ENCODE data around the gene GFRA4.
A peak's percentile ranks its signal among the peaks of the same experiment; 100 is the strongest.

The GFRA4 gene

GRCh38 chr20:3663031-3663701 lies at the start of gene GFRA4:
TSS of gene GFRA4 (minus strand) at chr20:3663399. CDS start at chr20:3663399, 0 bp downstream.
- H3K9me3 ChIP-seq (ENCODE audit: control insufficient read depth, low read length), result no peaks in the 10 kb centered on the region
- H3K4me1 ChIP-seq (ENCODE audit: control insufficient read depth, insufficient read depth, low read length), result no peaks in the 10 kb centered on the region
- H3K36me3 ChIP-seq (ENCODE audit: control insufficient read depth, insufficient read depth, low read length, severe bottlenecking), result no peaks in the 10 kb centered on the region
- no peak within 1 kb of the TSS for H3K4me3 ChIP-seq (ENCODE audit: low read length)
- peaks cover 38% of the 10 kb centered on the region for H3K27me3 ChIP-seq (replicated peaks; ENCODE audit: control insufficient read depth, insufficient read depth, low read length)
- no peak for DNase-seq (ENCODE audit: low read depth)
- no peak within 1 kb of the TSS for H3K9ac ChIP-seq (ENCODE audit: low read length)

GRCh38 chr20:3712279-3712873 lies 49.2 kb upstream of the GFRA4 start, which contains the start of gene SIGLEC1:
TSS of gene SIGLEC1 (minus strand) at chr20:3712600. CDS start at chr20:3707128, 5,472 bp downstream.
- Histone ChIP-seq H3K9ac (ENCODE audit: low read length) (peak within 1 kb of the TSS; percentile 25), H3K4me1 (ENCODE audit: control insufficient read depth, insufficient read depth, low read length) (peaks cover 17% of the 10 kb centered on the region), H3K9me3 (ENCODE audit: control insufficient read depth, low read length) (no peaks in the 10 kb centered on the region), H3K4me3 (ENCODE audit: low read length) (no peak within 1 kb of the TSS), H3K27me3 (replicated peaks; ENCODE audit: control insufficient read depth, insufficient read depth, low read length) (no peaks in the 10 kb centered on the region), H3K36me3 (ENCODE audit: control insufficient read depth, insufficient read depth, low read length, severe bottlenecking) (no peaks in the 10 kb centered on the region)
- DNase-seq (ENCODE audit: low read depth), result no peak

- no peak for DNase-seq (ENCODE audit: low read depth)
- no peaks in the 10 kb centered on the region for H3K36me3 ChIP-seq (ENCODE audit: control insufficient read depth, insufficient read depth, low read length, severe bottlenecking)
- H3K9ac ChIP-seq (ENCODE audit: low read length), result peak overlapping the region; percentile 25
- H3K4me3 ChIP-seq (ENCODE audit: low read length), result no peak overlapping the region
- peaks cover 23% of the 10 kb centered on the region for H3K4me1 ChIP-seq (ENCODE audit: control insufficient read depth, insufficient read depth, low read length)
- no peaks in the 10 kb centered on the region for H3K9me3 ChIP-seq (ENCODE audit: control insufficient read depth, low read length)
- no peaks in the 10 kb centered on the region for H3K27me3 ChIP-seq (replicated peaks; ENCODE audit: control insufficient read depth, insufficient read depth, low read length)
Observed at GRCh38 chr20:3711484-3711941, 48.3 kb upstream of the GFRA4 start.

GRCh38 chr20:3710703-3711483 lies 47.7 kb upstream of the GFRA4 start:
- peaks cover 23% of the 10 kb centered on the region for H3K4me1 ChIP-seq (ENCODE audit: control insufficient read depth, insufficient read depth, low read length)
- no peaks in the 10 kb centered on the region for H3K9me3 ChIP-seq (ENCODE audit: control insufficient read depth, low read length)
- peak overlapping the region; percentile 25 for H3K9ac ChIP-seq (ENCODE audit: low read length)
- H3K27me3 ChIP-seq (replicated peaks; ENCODE audit: control insufficient read depth, insufficient read depth, low read length), result no peaks in the 10 kb centered on the region
- H3K36me3 ChIP-seq (ENCODE audit: control insufficient read depth, insufficient read depth, low read length, severe bottlenecking), result no peaks in the 10 kb centered on the region
- peak; percentile 84 for DNase-seq (ENCODE audit: low read depth)
- no peak overlapping the region for H3K4me3 ChIP-seq (ENCODE audit: low read length)

- H3K36me3 ChIP-seq (ENCODE audit: control insufficient read depth, insufficient read depth, low read length, severe bottlenecking), result no peaks in the 10 kb centered on the region
- H3K4me1 ChIP-seq (ENCODE audit: control insufficient read depth, insufficient read depth, low read length), result peaks cover 23% of the 10 kb centered on the region
- no peaks in the 10 kb centered on the region for H3K9me3 ChIP-seq (ENCODE audit: control insufficient read depth, low read length)
- no peak for DNase-seq (ENCODE audit: low read depth)
- no peak overlapping the region for H3K4me3 ChIP-seq (ENCODE audit: low read length)
- no peaks in the 10 kb centered on the region for H3K27me3 ChIP-seq (replicated peaks; ENCODE audit: control insufficient read depth, insufficient read depth, low read length)
- no peak overlapping the region for H3K9ac ChIP-seq (ENCODE audit: low read length)
Observed at GRCh38 chr20:3710011-3710466, 46.8 kb upstream of the GFRA4 start.

- Histone ChIP-seq H3K36me3 (ENCODE audit: control insufficient read depth, insufficient read depth, low read length, severe bottlenecking) (no peaks in the 10 kb centered on the region), H3K9ac (ENCODE audit: low read length) (no peak overlapping the region), H3K27me3 (replicated peaks; ENCODE audit: control insufficient read depth, insufficient read depth, low read length) (peaks cover 12% of the 10 kb centered on the region), H3K4me1 (ENCODE audit: control insufficient read depth, insufficient read depth, low read length) (peaks cover 23% of the 10 kb centered on the region), H3K4me3 (ENCODE audit: low read length) (no peak overlapping the region), H3K9me3 (ENCODE audit: control insufficient read depth, low read length) (no peaks in the 10 kb centered on the region)
- DNase-seq (ENCODE audit: low read depth), result no peak
Observed at GRCh38 chr20:3707508-3707899, 44.3 kb upstream of the GFRA4 start.

- no peaks in the 10 kb centered on the region for H3K9me3 ChIP-seq (ENCODE audit: control insufficient read depth, low read length)
- H3K9ac ChIP-seq (ENCODE audit: low read length), result no peak overlapping the region
- peaks cover 23% of the 10 kb centered on the region for H3K4me1 ChIP-seq (ENCODE audit: control insufficient read depth, insufficient read depth, low read length)
- H3K27me3 ChIP-seq (replicated peaks; ENCODE audit: control insufficient read depth, insufficient read depth, low read length), result peaks cover 12% of the 10 kb centered on the region
- peak; percentile 55 for DNase-seq (ENCODE audit: low read depth)
- no peaks in the 10 kb centered on the region for H3K36me3 ChIP-seq (ENCODE audit: control insufficient read depth, insufficient read depth, low read length, severe bottlenecking)
- no peak overlapping the region for H3K4me3 ChIP-seq (ENCODE audit: low read length)
Observed at GRCh38 chr20:3706774-3707507, 43.7 kb upstream of the GFRA4 start.

- no peaks in the 10 kb centered on the region for H3K9me3 ChIP-seq (ENCODE audit: control insufficient read depth, low read length)
- H3K27me3 ChIP-seq (replicated peaks; ENCODE audit: control insufficient read depth, insufficient read depth, low read length), result peaks cover 12% of the 10 kb centered on the region
- H3K4me3 ChIP-seq (ENCODE audit: low read length), result no peak overlapping the region
- no peak overlapping the region for H3K9ac ChIP-seq (ENCODE audit: low read length)
- H3K4me1 ChIP-seq (ENCODE audit: control insufficient read depth, insufficient read depth, low read length), result peaks cover 20% of the 10 kb centered on the region
- DNase-seq (ENCODE audit: low read depth), result no peak
- no peaks in the 10 kb centered on the region for H3K36me3 ChIP-seq (ENCODE audit: control insufficient read depth, insufficient read depth, low read length, severe bottlenecking)
Observed at GRCh38 chr20:3705970-3706739, 43.0 kb upstream of the GFRA4 start.

- no peaks in the 10 kb centered on the region for H3K36me3 ChIP-seq (ENCODE audit: control insufficient read depth, insufficient read depth, low read length, severe bottlenecking)
- no peak for DNase-seq (ENCODE audit: low read depth)
- no peak overlapping the region for H3K9ac ChIP-seq (ENCODE audit: low read length)
- no peak overlapping the region for H3K4me3 ChIP-seq (ENCODE audit: low read length)
- peaks cover 12% of the 10 kb centered on the region for H3K27me3 ChIP-seq (replicated peaks; ENCODE audit: control insufficient read depth, insufficient read depth, low read length)
- H3K4me1 ChIP-seq (ENCODE audit: control insufficient read depth, insufficient read depth, low read length), result peaks cover 14% of the 10 kb centered on the region
- H3K9me3 ChIP-seq (ENCODE audit: control insufficient read depth, low read length), result no peaks in the 10 kb centered on the region
Observed at GRCh38 chr20:3705491-3705969, 42.3 kb upstream of the GFRA4 start.

- no peak overlapping the region for H3K9ac ChIP-seq (ENCODE audit: low read length)
- no peaks in the 10 kb centered on the region for H3K36me3 ChIP-seq (ENCODE audit: control insufficient read depth, insufficient read depth, low read length, severe bottlenecking)
- H3K4me1 ChIP-seq (ENCODE audit: control insufficient read depth, insufficient read depth, low read length), result peaks cover 6% of the 10 kb centered on the region
- no peak for DNase-seq (ENCODE audit: low read depth)
- no peak overlapping the region for H3K4me3 ChIP-seq (ENCODE audit: low read length)
- peaks cover 12% of the 10 kb centered on the region for H3K27me3 ChIP-seq (replicated peaks; ENCODE audit: control insufficient read depth, insufficient read depth, low read length)
- H3K9me3 ChIP-seq (ENCODE audit: control insufficient read depth, low read length), result no peaks in the 10 kb centered on the region
Observed at GRCh38 chr20:3704087-3704486, 40.9 kb upstream of the GFRA4 start.

All from adipocyte (in vitro differentiated cells).